Gastrocnemius medialis (tissue), 4 donors: ENCODE data around the gene ZSCAN10.

ENCODE experiments used
- CTCF ChIP-seq, 5 experiments: fragments of 450-650 bp in 3 of 5; fragments of 200-600 bp in 2 of 5; sonication (generic) in 2 of 5; IDR thresholded peaks in 4 of 5; conservative IDR thresholded peaks in 1 of 5; 1 replicate in 4 of 5; 2 replicates in 1 of 5; pipeline ENCODE4 v1.5.1; 2016 to 2019; ENCODE audit warnings: antibody characterized with exemption in 5 of 5, mild to moderate bottlenecking in 3 of 5, moderate library complexity in 3 of 5
- POLR2A ChIP-seq, 2 donors: fragments of 450-650 bp; IDR thresholded peaks; one replicate each; pipeline ENCODE4 v1.6.1; 2017; ENCODE audit warnings: antibody characterized with exemption in 2 of 2, mild to moderate bottlenecking in 2 of 2, moderate library complexity in 2 of 2

- TF ChIP-seq CTCF (IDR thresholded peaks at IDR 0.05 in 4 of 5, conservative IDR thresholded peaks at IDR 0.05 in 1 of 5) (no peak), POLR2A (IDR thresholded peaks at IDR 0.05) (no peak)
These were observed 19.1 kb downstream of the ZSCAN10 start for GRCh38 chr16:3080024-3080423.
